ENCODE data around the gene GPSM3.

The GPSM3 gene

GRCh38 chr6:32175322-32175710 lies 17.1 kb downstream of the GPSM3 start:
- no peak for DNase-seq
- Histone ChIP-seq H3K36me3 (ENCODE audit: control insufficient read depth, insufficient read depth, low read length) (peaks cover 5% of the 10 kb centered on the region), H3K9me3 (ENCODE audit: control insufficient read depth, low read length) (no peaks in the 10 kb centered on the region), H3K4me3 (ENCODE audit: insufficient read depth, low read depth, low read length, poor library complexity, severe bottlenecking) (peak overlapping the region; percentile 88), H3K27me3 (replicated peaks; ENCODE audit: control insufficient read depth, insufficient read depth, low read length, poor library complexity, severe bottlenecking) (no peaks in the 10 kb centered on the region), H3K4me1 (ENCODE audit: control insufficient read depth, insufficient read depth, low read length, poor library complexity, severe bottlenecking) (peaks cover 33% of the 10 kb centered on the region), H3K27ac (ENCODE audit: insufficient read depth, low read length, poor library complexity, severe bottlenecking) (peak overlapping the region; percentile 95)

- DNase-seq: no peak
- Histone ChIP-seq H3K27me3 (replicated peaks; ENCODE audit: control insufficient read depth, insufficient read depth, low read length, poor library complexity, severe bottlenecking) (no peaks in the 10 kb centered on the region), H3K4me1 (ENCODE audit: control insufficient read depth, insufficient read depth, low read length, poor library complexity, severe bottlenecking) (peaks cover 33% of the 10 kb centered on the region)
Measured at GRCh38 chr6:32174416-32174815, 18.0 kb downstream of the GPSM3 start.

GRCh38 chr6:32173051-32173727 lies 19.3 kb downstream of the GPSM3 start:
- Histone ChIP-seq H3K4me3 (ENCODE audit: insufficient read depth, low read depth, low read length, poor library complexity, severe bottlenecking) (no peak overlapping the region), H3K9me3 (ENCODE audit: control insufficient read depth, low read length) (no peaks in the 10 kb centered on the region), H3K27ac (ENCODE audit: insufficient read depth, low read length, poor library complexity, severe bottlenecking) (no peak overlapping the region), H3K27me3 (replicated peaks; ENCODE audit: control insufficient read depth, insufficient read depth, low read length, poor library complexity, severe bottlenecking) (no peaks in the 10 kb centered on the region), H3K4me1 (ENCODE audit: control insufficient read depth, insufficient read depth, low read length, poor library complexity, severe bottlenecking) (peaks cover 28% of the 10 kb centered on the region), H3K36me3 (ENCODE audit: control insufficient read depth, insufficient read depth, low read length) (peaks cover 19% of the 10 kb centered on the region)
- DNase-seq: no peak

More at GRCh38 chr6:32174416-32174815, 18.0 kb downstream of the GPSM3 start:
- peaks cover 12% of the 10 kb centered on the region for H3K36me3 ChIP-seq (ENCODE audit: control insufficient read depth, insufficient read depth, low read length)
- H3K9me3 ChIP-seq (ENCODE audit: control insufficient read depth, low read length): no peaks in the 10 kb centered on the region
- H3K27ac ChIP-seq (ENCODE audit: insufficient read depth, low read length, poor library complexity, severe bottlenecking): no peak overlapping the region
- H3K4me3 ChIP-seq (ENCODE audit: insufficient read depth, low read depth, low read length, poor library complexity, severe bottlenecking): no peak overlapping the region

DNA sequence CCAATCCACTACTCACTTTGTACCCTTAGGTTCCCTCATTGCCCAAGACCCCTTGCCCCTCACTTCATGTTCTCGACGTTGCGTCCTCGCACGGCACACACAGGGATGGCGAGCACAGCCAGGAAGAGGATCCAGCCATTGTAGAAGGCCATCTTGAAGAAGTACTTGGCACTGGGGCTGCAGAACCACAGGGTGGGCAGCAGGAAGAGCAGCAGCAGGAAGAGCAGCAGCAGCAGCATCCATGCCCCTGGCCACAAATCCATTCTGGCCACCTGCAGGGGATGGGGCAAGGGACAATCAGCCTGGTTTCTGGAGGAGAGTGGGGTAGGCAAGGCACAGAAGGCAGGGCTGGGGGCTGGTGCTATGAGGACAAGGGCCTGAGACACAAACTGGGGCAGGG lies 21.2 kb downstream of the GPSM3 start:
- H3K27ac ChIP-seq (ENCODE audit: insufficient read depth, low read length, poor library complexity, severe bottlenecking): no peak overlapping the region
- peaks cover 14% of the 10 kb centered on the region for H3K4me1 ChIP-seq (ENCODE audit: control insufficient read depth, insufficient read depth, low read length, poor library complexity, severe bottlenecking)
- no peaks in the 10 kb centered on the region for H3K27me3 ChIP-seq (replicated peaks; ENCODE audit: control insufficient read depth, insufficient read depth, low read length, poor library complexity, severe bottlenecking)
- no peaks in the 10 kb centered on the region for H3K9me3 ChIP-seq (ENCODE audit: control insufficient read depth, low read length)
- peaks cover 23% of the 10 kb centered on the region for H3K36me3 ChIP-seq (ENCODE audit: control insufficient read depth, insufficient read depth, low read length)
- no peak for DNase-seq
- no peak overlapping the region for H3K4me3 ChIP-seq (ENCODE audit: insufficient read depth, low read depth, low read length, poor library complexity, severe bottlenecking)

GRCh38 chr6:32170294-32170693 lies 22.1 kb downstream of the GPSM3 start:
- DNase-seq: no peak
- Histone ChIP-seq H3K36me3 (ENCODE audit: control insufficient read depth, insufficient read depth, low read length) (peaks cover 23% of the 10 kb centered on the region), H3K4me3 (ENCODE audit: insufficient read depth, low read depth, low read length, poor library complexity, severe bottlenecking) (no peak overlapping the region), H3K27ac (ENCODE audit: insufficient read depth, low read length, poor library complexity, severe bottlenecking) (no peak overlapping the region), H3K4me1 (ENCODE audit: control insufficient read depth, insufficient read depth, low read length, poor library complexity, severe bottlenecking) (peaks cover 8% of the 10 kb centered on the region), H3K9me3 (ENCODE audit: control insufficient read depth, low read length) (no peaks in the 10 kb centered on the region), H3K27me3 (replicated peaks; ENCODE audit: control insufficient read depth, insufficient read depth, low read length, poor library complexity, severe bottlenecking) (no peaks in the 10 kb centered on the region)

- no peak overlapping the region for H3K27ac ChIP-seq (ENCODE audit: insufficient read depth, low read length, poor library complexity, severe bottlenecking)
- H3K4me3 ChIP-seq (ENCODE audit: insufficient read depth, low read depth, low read length, poor library complexity, severe bottlenecking): no peak overlapping the region
- no peak for DNase-seq
- H3K27me3 ChIP-seq (replicated peaks; ENCODE audit: control insufficient read depth, insufficient read depth, low read length, poor library complexity, severe bottlenecking): no peaks in the 10 kb centered on the region
- H3K9me3 ChIP-seq (ENCODE audit: control insufficient read depth, low read length): no peaks in the 10 kb centered on the region
- H3K4me1 ChIP-seq (ENCODE audit: control insufficient read depth, insufficient read depth, low read length, poor library complexity, severe bottlenecking): peaks cover 3% of the 10 kb centered on the region
- H3K36me3 ChIP-seq (ENCODE audit: control insufficient read depth, insufficient read depth, low read length): peaks cover 23% of the 10 kb centered on the region
Measured at GRCh38 chr6:32168807-32169591, 23.4 kb downstream of the GPSM3 start.

DNA sequence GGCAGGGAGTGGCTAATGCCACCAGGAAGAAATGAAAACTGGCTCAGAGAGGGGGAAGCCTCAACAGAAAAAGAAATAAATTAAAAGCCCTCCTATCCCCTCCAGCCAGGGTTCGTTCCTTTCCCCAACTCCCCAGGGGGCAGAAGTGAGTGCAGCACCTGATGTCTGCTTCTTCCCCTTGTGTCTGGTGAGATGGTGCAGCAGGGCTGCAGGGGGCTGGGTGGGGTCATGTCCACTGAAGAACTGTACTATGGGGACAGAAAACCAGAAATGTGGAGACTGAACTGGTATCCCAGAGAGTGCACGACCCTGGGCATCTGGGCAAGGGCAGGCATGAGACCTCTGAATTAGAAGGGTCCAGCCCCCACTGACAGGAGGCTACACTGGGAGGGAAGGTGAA lies 24.1 kb downstream of the GPSM3 start:
- DNase-seq: no peak
- peaks cover 3% of the 10 kb centered on the region for H3K4me1 ChIP-seq (ENCODE audit: control insufficient read depth, insufficient read depth, low read length, poor library complexity, severe bottlenecking)
- no peaks in the 10 kb centered on the region for H3K27me3 ChIP-seq (replicated peaks; ENCODE audit: control insufficient read depth, insufficient read depth, low read length, poor library complexity, severe bottlenecking)
- no peak overlapping the region for H3K4me3 ChIP-seq (ENCODE audit: insufficient read depth, low read depth, low read length, poor library complexity, severe bottlenecking)
- peaks cover 23% of the 10 kb centered on the region for H3K36me3 ChIP-seq (ENCODE audit: control insufficient read depth, insufficient read depth, low read length)
- H3K9me3 ChIP-seq (ENCODE audit: control insufficient read depth, low read length): no peaks in the 10 kb centered on the region
- no peak overlapping the region for H3K27ac ChIP-seq (ENCODE audit: insufficient read depth, low read length, poor library complexity, severe bottlenecking)

- no peak for DNase-seq
- peaks cover 3% of the 10 kb centered on the region for H3K4me1 ChIP-seq (ENCODE audit: control insufficient read depth, insufficient read depth, low read length, poor library complexity, severe bottlenecking)
- no peaks in the 10 kb centered on the region for H3K9me3 ChIP-seq (ENCODE audit: control insufficient read depth, low read length)
- H3K4me3 ChIP-seq (ENCODE audit: insufficient read depth, low read depth, low read length, poor library complexity, severe bottlenecking): no peak overlapping the region
- H3K27me3 ChIP-seq (replicated peaks; ENCODE audit: control insufficient read depth, insufficient read depth, low read length, poor library complexity, severe bottlenecking): no peaks in the 10 kb centered on the region
- H3K27ac ChIP-seq (ENCODE audit: insufficient read depth, low read length, poor library complexity, severe bottlenecking): no peak overlapping the region
- peaks cover 23% of the 10 kb centered on the region for H3K36me3 ChIP-seq (ENCODE audit: control insufficient read depth, insufficient read depth, low read length)
Measured at GRCh38 chr6:32167761-32168262, 24.6 kb downstream of the GPSM3 start.

- Histone ChIP-seq H3K36me3 (ENCODE audit: control insufficient read depth, insufficient read depth, low read length) (peaks cover 23% of the 10 kb centered on the region), H3K27ac (ENCODE audit: insufficient read depth, low read length, poor library complexity, severe bottlenecking) (no peak overlapping the region), H3K4me1 (ENCODE audit: control insufficient read depth, insufficient read depth, low read length, poor library complexity, severe bottlenecking) (peaks cover 3% of the 10 kb centered on the region)
Measured at GRCh38 chr6:32167154-32167760, 25.2 kb downstream of the GPSM3 start.

More at GRCh38 chr6:32167154-32167760, 25.2 kb downstream of the GPSM3 start:
- Histone ChIP-seq H3K9me3 (ENCODE audit: control insufficient read depth, low read length) (no peaks in the 10 kb centered on the region), H3K27me3 (replicated peaks; ENCODE audit: control insufficient read depth, insufficient read depth, low read length, poor library complexity, severe bottlenecking) (no peaks in the 10 kb centered on the region), H3K4me3 (ENCODE audit: insufficient read depth, low read depth, low read length, poor library complexity, severe bottlenecking) (no peak overlapping the region)
- DNase-seq: no peak

All from effector memory CD4-positive, alpha-beta T cell (primary cell).